HepG2 (cell line): ENCODE results near the gene ZNF484. TPM values are rescaled to one million over a fixed set of nuclear protein-coding genes. Genes with fewer than 3 reads are reported as not detected.
"Not testable (repeated sequence)": the region's sequence is repeated elsewhere in the genome, so short reads cannot be mapped to it uniquely, and the experiment has no call there.

Source experiments
- ATAC-seq: fragments of 200-7000 bp; cut with Tn5 transposase; 3 replicates; pipeline ENCODE4 v1.9.1; 2020; ENCODE audit warnings: mild to moderate bottlenecking, moderate library complexity
- BruUV-seq: library from RNA; stranded (reverse); fragments of 400-500 nt; replicated peaks from 2 replicates; lab custom pipeline; 2021; lab: Mats Ljungman, UMichigan
- CTCF ChIA-PET: fragments of 300-600 bp; formaldehyde crosslinking; extraction: SDS; loops from one replicate; lab custom pipeline; 2021; ENCODE audit warnings: low total read pairs, inconsistent platforms, low intra/inter-chr PET ratio; lab: Yijun Ruan, JAX
- POLR2A ChIA-PET: fragments of 350-600 bp; sonication (Branson Sonifier 250); formaldehyde crosslinking; loops from one replicate; lab custom pipeline; 2020; ENCODE audit warnings: antibody characterized with exemption, inconsistent platforms; lab: Yijun Ruan, JAX
- DNase-seq: peaks from one replicate; pipeline ENCODE4 v3.0.0-alpha.2; 2015; ENCODE audit warnings: low spot score
- FAIRE-seq: peaks from 3 replicates; lab custom pipeline; 2011; peaks lifted over from hg19 to GRCh38; lab: Jason Lieb, UNC
- H2AFZ ChIP-seq: one replicate; pipeline ENCODE4 v1.6.1; 2011; ENCODE audit warnings: low read length, inconsistent platforms
- H3K27ac ChIP-seq: fragments of 300-600 bp; 3 replicates; pipeline ENCODE4 v1.8.0; 2011; ENCODE audit warnings: mixed run types, mild to moderate bottlenecking, mixed read lengths, low read length, inconsistent platforms; ENCODE audit not compliant: insufficient read depth; ENCODE audit errors: extremely low read length
- H3K27me3 ChIP-seq, 2 experiments: fragments of 200-600 bp in 1 of 2; 2 replicates in 1 of 2; 3 replicates in 1 of 2; pipeline versions ENCODE4 v1.6.0 to v1.8.0; 2011; ENCODE audit warnings: low read length in 2 of 2, mild to moderate bottlenecking in 2 of 2, moderate library complexity in 2 of 2, inconsistent platforms in 1 of 2; ENCODE audit not compliant: insufficient read depth in 2 of 2, control insufficient read depth in 1 of 2
- H3K36me3 ChIP-seq, 2 experiments: fragments of 200-600 bp in 1 of 2; replicated peaks in 1 of 2; 2 replicates in 1 of 2; 3 replicates in 1 of 2; pipeline versions ENCODE4 v1.5.1 to v1.8.0; 2011; ENCODE audit warnings: low read length in 2 of 2, inconsistent platforms in 1 of 2; ENCODE audit not compliant: insufficient read depth in 2 of 2, control insufficient read depth in 1 of 2
- H3K4me1 ChIP-seq: 2 replicates; pipeline ENCODE4 v1.5.1; 2012; ENCODE audit warnings: low read length, inconsistent platforms; ENCODE audit not compliant: insufficient read depth
- H3K4me2 ChIP-seq: 2 replicates; pipeline ENCODE4 v1.6.0; 2011; ENCODE audit warnings: low read depth, low read length, inconsistent platforms
- H3K4me3 ChIP-seq, 3 experiments: fragments of 200-600 bp in 1 of 3; sonication (generic), shearing (Covaris generic) in 1 of 3; replicated peaks in 1 of 3; 2 replicates each; pipeline ENCODE4 v1.5.1; 2011 to 2016; ENCODE audit warnings: low read length in 3 of 3, inconsistent platforms in 2 of 3, low read depth in 2 of 3, mild to moderate bottlenecking in 2 of 3, control low read depth in 1 of 3, mixed read lengths in 1 of 3; ENCODE audit not compliant: insufficient read depth in 1 of 3
- H3K79me2 ChIP-seq: one replicate; pipeline ENCODE4 v1.6.1; 2011; ENCODE audit warnings: low read length, inconsistent platforms; ENCODE audit not compliant: insufficient read depth
- H3K9ac ChIP-seq: 2 replicates; pipeline ENCODE4 v1.6.0; 2011; ENCODE audit warnings: mild to moderate bottlenecking, low read depth, low read length, inconsistent platforms; ENCODE audit not compliant: insufficient read depth
- H3K9me3 ChIP-seq: 2 replicates; pipeline ENCODE4 v1.5.1; 2012; ENCODE audit warnings: mild to moderate bottlenecking, low read length
- H4K20me1 ChIP-seq: 2 replicates; pipeline ENCODE4 v1.6.0; 2011; ENCODE audit warnings: inconsistent platforms, mild to moderate bottlenecking, low read length, moderate library complexity; ENCODE audit not compliant: insufficient read depth
- FOXJ3 ChIP-seq: sonication (generic); formaldehyde crosslinking; IDR thresholded peaks from 2 replicates; pipeline ENCODE4 v1.4.0; 2020; ENCODE audit warnings: missing genetic modification reagents, mild to moderate bottlenecking, borderline replicate concordance
- HMGA1 ChIP-seq: sonication (generic); formaldehyde crosslinking; conservative IDR thresholded peaks from 2 replicates; pipeline ENCODE4 v1.4.0; 2020; ENCODE audit warnings: missing genetic modification reagents
- KAT7 ChIP-seq: IDR thresholded peaks from 2 replicates; pipeline ENCODE4 v1.6.1; 2018; ENCODE audit warnings: borderline replicate concordance, missing compliant biosample characterization
- NR2F6 ChIP-seq, 2 experiments: IDR thresholded peaks; 2 replicates each; pipeline ENCODE4 v1.6.1; 2016; ENCODE audit warnings: antibody characterized with exemption in 1 of 2, mild to moderate bottlenecking in 1 of 2
- TEAD3 ChIP-seq: optimal IDR thresholded peaks from 2 replicates; pipeline ENCODE3; 2016; ENCODE audit warnings: borderline replicate concordance
- ZC3H4 ChIP-seq: sonication (generic); formaldehyde crosslinking; IDR thresholded peaks from 2 replicates; pipeline ENCODE4 v1.4.0; 2020; ENCODE audit warnings: missing genetic modification reagents, borderline replicate concordance
- ZNF264 ChIP-seq: sonication (generic); formaldehyde crosslinking; IDR thresholded peaks from 2 replicates; pipeline ENCODE4 v1.4.0; 2020; ENCODE audit warnings: missing genetic modification reagents
- ZNF451 ChIP-seq: sonication (generic); formaldehyde crosslinking; IDR thresholded peaks from 2 replicates; pipeline ENCODE4 v1.5.0; 2020; ENCODE audit warnings: mild to moderate bottlenecking, missing genetic modification reagents
- ZNF781 ChIP-seq: sonication (generic); formaldehyde crosslinking; IDR thresholded peaks from 2 replicates; pipeline ENCODE4 v1.5.1; 2020; ENCODE audit warnings: borderline replicate concordance, mild to moderate bottlenecking, missing genetic modification reagents; ENCODE audit errors: not compliant biosample characterization
- ZNF788 ChIP-seq: sonication (generic); formaldehyde crosslinking; IDR thresholded peaks from 2 replicates; pipeline ENCODE4 v1.5.0; 2020; ENCODE audit warnings: mild to moderate bottlenecking, missing genetic modification reagents, borderline replicate concordance
- WGBS: methylation state at CpG from one replicate; pipeline ENCODE4 v1.1.6; 2017; ENCODE audit warnings: low lambda C conversion rate; 5-methylcytosine and 5-hydroxymethylcytosine counted together
- in situ Hi-C: cut with HindIII; loops from 2 replicates; pipeline ENCODE4 v1.10.0; 2017; ENCODE audit warnings: low pct_unique_long_range_greater_than_20kb; ENCODE audit not compliant: extremely low pct_ligation_motif_present
- intact Hi-C: fragments of 100-400 bp; cut with micrococcal nuclease; formaldehyde crosslinking; loops from one replicate; pipeline ENCODE4 v1.10.0; 2022; ENCODE audit not compliant: unreplicated experiment
- polyA plus RNA-seq, 8 experiments: library from polyadenylated mRNA; depleted of rRNA in 3 of 8; stranded (reverse) in 7 of 8; unstranded in 1 of 8; fragments of >200 nt; fragmentation: Illumina TruSeq in 4 of 8; extraction: Trizol in 4 of 8; gene quantifications; 2 replicates each; pipeline versions ENCODE4 v1.2.1 to v1.2.3, GENCODE V29; 2011 to 2016; ENCODE audit warnings: low read depth in 4 of 8, missing spikeins in 1 of 8, mixed read lengths in 1 of 8; ENCODE audit not compliant: insufficient read depth in 1 of 8
- total RNA-seq, 5 experiments: library from RNA; depleted of rRNA; stranded (reverse); fragments of >200 nt; fragmentation: Illumina TruSeq; extraction: Trizol; gene quantifications; 2 replicates each; pipeline ENCODE4 v1.2.3, GENCODE V29; 2016; ENCODE audit warnings: low read depth in 1 of 5
- TF ChIP-seq, protein P1 (sequence below): sonication (generic); formaldehyde crosslinking; IDR thresholded peaks from 2 replicates; pipeline ENCODE4 v1.9.0; 2021; ENCODE audit warnings: missing genetic modification reagents, mild to moderate bottlenecking, borderline replicate concordance
- TF ChIP-seq, protein P2 (sequence below): sonication (generic); formaldehyde crosslinking; IDR thresholded peaks from 2 replicates; pipeline ENCODE4 v1.4.0; 2020; ENCODE audit warnings: mild to moderate bottlenecking, low read depth, missing genetic modification reagents
- TF ChIP-seq, protein P3 (sequence below): sonication (generic); formaldehyde crosslinking; IDR thresholded peaks from 2 replicates; pipeline ENCODE4 v1.4.0; 2020; ENCODE audit warnings: missing genetic modification reagents, low read depth, mild to moderate bottlenecking, borderline replicate concordance

The ZNF484 gene
- total and polyA plus RNA-seq, 2 of the 13 experiments (the other 11 are each of a cell fraction or from before 2014, with no cell fraction given) = 0.96 to 7.2 TPM

DNA sequence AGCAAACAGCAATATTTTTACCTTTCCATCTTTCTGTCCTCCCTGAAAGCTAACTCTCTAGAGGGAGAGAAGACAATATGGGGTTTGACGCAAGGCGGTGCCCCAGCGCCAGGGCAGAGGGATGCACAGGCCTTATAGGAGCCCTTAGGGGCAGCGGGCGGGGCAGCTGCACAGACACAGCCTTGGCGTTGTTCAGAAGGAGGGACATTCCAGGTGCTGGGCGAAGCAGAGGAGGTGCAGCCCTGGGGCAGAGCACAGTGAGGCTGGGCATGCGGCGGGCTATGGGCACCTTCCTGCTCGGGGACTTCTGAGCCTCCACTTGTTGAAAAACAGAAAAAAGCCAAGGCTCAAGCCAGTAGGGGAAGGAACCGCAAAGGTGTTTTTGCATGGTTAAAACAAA is 79.5 kb downstream of the ZNF484 start (continued):
- TF ChIP-seq KAT7 (CRISPR knock-in tag) (no peak), ZNF788 (CRISPR knock-in tag) (no peak), ZC3H4 (no peak), ZNF264 (CRISPR knock-in tag) (no peak), FOXJ3 (no peak), TEAD3 (CRISPR knock-in tag) (no peak), ZNF781 (no peak), NR2F6 (IDR thresholded peaks at IDR 0.05) (no peak), NR2F6 (CRISPR knock-in tag; IDR thresholded peaks at IDR 0.05) (no peak), ZNF451 (CRISPR knock-in tag) (no peak), HMGA1 (CRISPR knock-in tag) (no peak)
- TF ChIP-seq, protein P1, sequence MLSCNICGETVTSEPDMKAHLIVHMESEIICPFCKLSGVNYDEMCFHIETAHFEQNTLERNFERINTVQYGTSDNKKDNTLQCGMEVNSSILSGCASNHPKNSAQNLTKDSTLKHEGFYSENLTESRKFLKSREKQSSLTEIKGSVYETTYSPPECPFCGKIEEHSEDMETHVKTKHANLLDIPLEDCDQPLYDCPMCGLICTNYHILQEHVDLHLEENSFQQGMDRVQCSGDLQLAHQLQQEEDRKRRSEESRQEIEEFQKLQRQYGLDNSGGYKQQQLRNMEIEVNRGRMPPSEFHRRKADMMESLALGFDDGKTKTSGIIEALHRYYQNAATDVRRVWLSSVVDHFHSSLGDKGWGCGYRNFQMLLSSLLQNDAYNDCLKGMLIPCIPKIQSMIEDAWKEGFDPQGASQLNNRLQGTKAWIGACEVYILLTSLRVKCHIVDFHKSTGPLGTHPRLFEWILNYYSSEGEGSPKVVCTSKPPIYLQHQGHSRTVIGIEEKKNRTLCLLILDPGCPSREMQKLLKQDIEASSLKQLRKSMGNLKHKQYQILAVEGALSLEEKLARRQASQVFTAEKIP (CRISPR knock-in tag) = no peak
- TF ChIP-seq, protein P2, sequence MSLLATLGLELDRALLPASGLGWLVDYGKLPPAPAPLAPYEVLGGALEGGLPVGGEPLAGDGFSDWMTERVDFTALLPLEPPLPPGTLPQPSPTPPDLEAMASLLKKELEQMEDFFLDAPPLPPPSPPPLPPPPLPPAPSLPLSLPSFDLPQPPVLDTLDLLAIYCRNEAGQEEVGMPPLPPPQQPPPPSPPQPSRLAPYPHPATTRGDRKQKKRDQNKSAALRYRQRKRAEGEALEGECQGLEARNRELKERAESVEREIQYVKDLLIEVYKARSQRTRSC (CRISPR knock-in tag) = no peak
- TF ChIP-seq, protein P3, sequence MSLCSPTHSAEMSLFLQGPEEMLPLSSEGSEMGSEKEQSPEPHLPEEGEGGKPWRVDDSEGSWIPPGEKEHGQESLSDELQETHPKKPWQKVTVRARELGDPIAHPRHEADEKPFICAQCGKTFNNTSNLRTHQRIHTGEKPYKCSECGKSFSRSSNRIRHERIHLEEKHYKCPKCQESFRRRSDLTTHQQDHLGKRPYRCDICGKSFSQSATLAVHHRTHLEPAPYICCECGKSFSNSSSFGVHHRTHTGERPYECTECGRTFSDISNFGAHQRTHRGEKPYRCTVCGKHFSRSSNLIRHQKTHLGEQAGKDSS = no peak
- TF ChIP-seq, all 625 proteins: peak for 0

DNA sequence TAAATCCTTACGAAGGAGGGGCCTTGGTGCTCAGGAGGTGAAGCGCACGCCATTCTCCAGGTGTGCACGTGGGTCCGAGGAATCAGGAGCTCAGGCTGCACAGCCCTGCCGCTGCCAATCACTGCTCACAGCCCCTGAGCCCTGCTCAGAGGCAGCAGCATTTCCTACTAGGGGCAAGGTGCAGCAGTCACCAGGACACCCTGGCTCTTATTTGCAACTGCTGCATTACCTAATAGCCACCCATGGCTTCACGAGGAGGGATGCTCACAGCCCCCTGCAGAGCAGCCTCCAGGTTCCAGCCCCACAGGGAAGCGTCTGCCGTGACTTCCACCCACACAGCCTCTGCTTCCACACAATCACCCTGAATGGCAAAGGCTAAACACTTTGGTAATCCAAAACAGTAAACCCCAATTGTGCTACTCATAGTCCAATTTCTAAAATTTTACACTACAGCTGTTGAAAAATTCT is 81.5 kb downstream of the ZNF484 start:
- H3K4me3 ChIP-seq, H3K9me3 ChIP-seq, BruUV-seq, H3K79me2 ChIP-seq, CTCF ChIA-PET, H3K4me1 ChIP-seq, H2AFZ ChIP-seq, H3K9ac ChIP-seq, intact Hi-C loops, H3K36me3 ChIP-seq, POLR2A ChIA-PET, in situ Hi-C loops, DNase-seq, H3K27ac ChIP-seq, H4K20me1 ChIP-seq, FAIRE-seq: not testable (repeated sequence)
- peak; percentile 88 for ATAC-seq
- Histone ChIP-seq H3K4me2 (peak overlapping the region; percentile 30; the same call in 1 of the 2 replicates), H3K27me3 (peaks cover 0 to 11% of the 10 kb centered on the region in 2 experiments; a peak in 2 of 5 replicates)
- WGBS = 3% methylated on average over 3 of the region's 9 CpGs
